OCI-LY7 (cell line): Measurements from ENCODE around the gene ZNF232.
"Not testable (repeated sequence)": the region's sequence is repeated elsewhere in the genome, so short reads cannot be mapped to it uniquely, and the experiment has no call there.

ENCODE experiments used
- CTCF ChIP-seq: fragments of 200-600 bp; sonication (generic); conservative IDR thresholded peaks from 2 replicates; pipeline ENCODE4 v1.5.1; 2014; ENCODE audit warnings: mild to moderate bottlenecking, antibody characterized with exemption, low read length, moderate library complexity, mixed read lengths
- EZH2phosphoT487 ChIP-seq: fragments of 200-600 bp; sonication (generic); IDR thresholded peaks from 2 replicates; pipeline ENCODE4 v1.6.1; 2018; ENCODE audit warnings: low read depth, borderline replicate concordance, mild to moderate bottlenecking, mixed run types, antibody characterized with exemption, low read length, moderate library complexity, mixed read lengths

- TF ChIP-seq CTCF, EZH2phosphoT487: not testable (repeated sequence)
These were observed 49.0 kb upstream of the ZNF232 start for GRCh38 chr17:5160702-5161101.
